HG03575 (cell line): ENCODE results near the gene DAND5.

ENCODE experiments used
- ATAC-seq: cut with Tn5 transposase; IDR thresholded peaks from one replicate; pipeline ENCODE4 v1.9.1; 2021; ENCODE audit not compliant: unreplicated experiment, insufficient number of reproducible peaks, low FRiP score; ENCODE audit errors: extremely low read depth

The DAND5 gene

GRCh38 chr19:13005253-13005652, 35.9 kb downstream of the DAND5 start:
- no peak for ATAC-seq

GRCh38 chr19:13005861-13006370, 36.5 kb downstream of the DAND5 start:
- no peak for ATAC-seq

- no peak for ATAC-seq
These were observed 37.3 kb downstream of the DAND5 start for GRCh38 chr19:13006431-13007281.

GRCh38 chr19:13007292-13008045, 38.1 kb downstream of the DAND5 start:
- ATAC-seq = no peak

GRCh38 chr19:13008926-13009787, 39.8 kb downstream of the DAND5 start:
- no peak for ATAC-seq

GRCh38 chr19:13010038-13010991, 40.9 kb downstream of the DAND5 start:
- no peak for ATAC-seq

- ATAC-seq = no peak
These were observed 41.7 kb downstream of the DAND5 start for GRCh38 chr19:13010992-13011652.

- no peak for ATAC-seq
These were observed 42.4 kb downstream of the DAND5 start for GRCh38 chr19:13011653-13012389.

- ATAC-seq = no peak
These were observed 43.0 kb downstream of the DAND5 start for GRCh38 chr19:13012390-13012689.

GRCh38 chr19:13012690-13013608, 43.6 kb downstream of the DAND5 start:
- ATAC-seq = no peak

GRCh38 chr19:13013649-13014048, 44.3 kb downstream of the DAND5 start:
- ATAC-seq = no peak

GRCh38 chr19:13014101-13014920, 44.9 kb downstream of the DAND5 start:
- ATAC-seq = no peak

GRCh38 chr19:13014921-13015280, 45.5 kb downstream of the DAND5 start:
- ATAC-seq = no peak

- ATAC-seq = no peak
These were observed 46.2 kb downstream of the DAND5 start for GRCh38 chr19:13015361-13016223.

- no peak for ATAC-seq
These were observed 46.9 kb downstream of the DAND5 start for GRCh38 chr19:13016245-13016627.
